Renal pelvis (tissue), 3 donors: ENCODE measurements around the gene DEK. TPM values are rescaled to one million over a fixed set of nuclear protein-coding genes. Genes with fewer than 3 reads are reported as not detected.

ENCODE experiments used
- polyA plus RNA-seq, 3 donors: library from polyadenylated mRNA; unstranded; fragments of 120-200 nt; gene quantifications; one replicate each; pipeline ENCODE4 v1.2.1, GENCODE V29; 2013; ENCODE audit not compliant: insufficient read length in 3 of 3

Gene DEK
- polyA plus RNA-seq, 3 donors, result 189 to 210 (median 192) TPM

Other genes starting within 250 kb of the DEK start
- gene NHLRC1, start 141.9 kb downstream of the DEK start, polyA plus RNA-seq, result 1 to 10 TPM; 1.6 to 2.3 (median 2.3) TPM
- gene TPMT, start 109.5 kb downstream of the DEK start, polyA plus RNA-seq, result 10 to 100 TPM; 21.7 to 27.2 (median 22.2) TPM
- gene KDM1B, start 109.1 kb downstream of the DEK start, polyA plus RNA-seq, result 10 to 100 TPM; 18.5 to 19.4 (median 18.7) TPM
- 10 to 100 TPM; 15.9 to 25.2 (median 16.5) TPM for gene RNF144B, start 122.8 kb upstream of the DEK start, polyA plus RNA-seq